MG63 (cell line): ENCODE results near the gene MAP3K6. TPM values are rescaled to one million over a fixed set of nuclear protein-coding genes. Genes with fewer than 3 reads are reported as not detected.

Experiments
- DNase-seq: peaks from one replicate; pipeline ENCODE4 v3.0.0-alpha.2; 2020
- H3K27me3 ChIP-seq: fragments of 250-450 bp; sonication (Bioruptor Pico); 2 replicates; pipeline ENCODE4 v1.5.1; 2020; ENCODE audit warnings: mild to moderate bottlenecking, moderate library complexity
- H3K36me3 ChIP-seq: fragments of 250-450 bp; sonication (Bioruptor Pico); 2 replicates; pipeline ENCODE4 v1.5.1; 2020; ENCODE audit warnings: mild to moderate bottlenecking, moderate library complexity
- H3K4me3 ChIP-seq: fragments of 250-450 bp; sonication (Bioruptor Pico); 2 replicates; pipeline ENCODE4 v1.5.1; 2020; ENCODE audit warnings: mild to moderate bottlenecking, moderate library complexity
- H3K9me3 ChIP-seq: fragments of 250-450 bp; sonication (Bioruptor Pico); 2 replicates; pipeline ENCODE4 v1.5.1; 2020; ENCODE audit warnings: mild to moderate bottlenecking, moderate library complexity
- total RNA-seq: library from RNA; depleted of rRNA; stranded (reverse); fragments of >200 nt; shearing (Covaris generic); gene quantifications from 2 replicates; pipeline ENCODE4 v1.2.3, GENCODE V29; 2014; ENCODE audit warnings: low replicate concordance

The MAP3K6 gene
- total RNA-seq, 1 experiment from 2014 or later: 26.9 TPM

- no peaks in the 10 kb centered on the region for H3K9me3 ChIP-seq
- no peak overlapping the region for H3K4me3 ChIP-seq
- no peak for DNase-seq
- no peaks in the 10 kb centered on the region; the same call in 1 of the 2 replicates for H3K36me3 ChIP-seq
- H3K27me3 ChIP-seq: no peaks in the 10 kb centered on the region
Measured at GRCh38 chr1:27350663-27351540, 15.9 kb downstream of the MAP3K6 start.

- H3K9me3 ChIP-seq: no peaks in the 10 kb centered on the region
- no peak overlapping the region for H3K4me3 ChIP-seq
- H3K27me3 ChIP-seq: no peaks in the 10 kb centered on the region
Measured at GRCh38 chr1:27349784-27350662, 16.7 kb downstream of the MAP3K6 start.

GRCh38 chr1:27348861-27349783 is 17.6 kb downstream of the MAP3K6 start:
- no peaks in the 10 kb centered on the region for H3K36me3 ChIP-seq
- DNase-seq: no peak
- H3K9me3 ChIP-seq: no peaks in the 10 kb centered on the region
- no peaks in the 10 kb centered on the region for H3K27me3 ChIP-seq
- no peak overlapping the region for H3K4me3 ChIP-seq

More at GRCh38 chr1:27349784-27350662, 16.7 kb downstream of the MAP3K6 start:
- H3K36me3 ChIP-seq: no peaks in the 10 kb centered on the region
- no peak for DNase-seq

- Histone ChIP-seq H3K36me3 (no peaks in the 10 kb centered on the region), H3K27me3 (no peaks in the 10 kb centered on the region), H3K9me3 (no peaks in the 10 kb centered on the region), H3K4me3 (no peak overlapping the region)
- no peak for DNase-seq
Measured at GRCh38 chr1:27346991-27347624, 19.7 kb downstream of the MAP3K6 start.

GRCh38 chr1:27346357-27346756 is 20.4 kb downstream of the MAP3K6 start:
- no peaks in the 10 kb centered on the region for H3K9me3 ChIP-seq
- no peak overlapping the region for H3K4me3 ChIP-seq
- H3K27me3 ChIP-seq: no peaks in the 10 kb centered on the region
- DNase-seq: no peak
- H3K36me3 ChIP-seq: no peaks in the 10 kb centered on the region

- H3K9me3 ChIP-seq: no peaks in the 10 kb centered on the region
- no peak overlapping the region for H3K4me3 ChIP-seq
- H3K36me3 ChIP-seq: no peaks in the 10 kb centered on the region
- DNase-seq: no peak
- H3K27me3 ChIP-seq: no peaks in the 10 kb centered on the region
Measured at GRCh38 chr1:27345272-27345671, 21.5 kb downstream of the MAP3K6 start.

- DNase-seq: no peak
- Histone ChIP-seq H3K36me3 (no peaks in the 10 kb centered on the region), H3K9me3 (no peaks in the 10 kb centered on the region), H3K4me3 (no peak overlapping the region), H3K27me3 (no peaks in the 10 kb centered on the region)
Measured at GRCh38 chr1:27343639-27344025, 23.1 kb downstream of the MAP3K6 start.

- Histone ChIP-seq H3K27me3 (no peaks in the 10 kb centered on the region), H3K36me3 (no peaks in the 10 kb centered on the region), H3K9me3 (no peaks in the 10 kb centered on the region), H3K4me3 (no peak overlapping the region)
- DNase-seq: no peak
Measured at GRCh38 chr1:27342778-27343638, 23.8 kb downstream of the MAP3K6 start.

GRCh38 chr1:27342391-27342777 is 24.4 kb downstream of the MAP3K6 start:
- DNase-seq: no peak

GRCh38 chr1:27341525-27342252 is 25.1 kb downstream of the MAP3K6 start, which contains the start of gene SYTL1:
TSS of gene SYTL1 (plus strand) at chr1:27342022. CDS start at chr1:27345335, 3,313 bp downstream.
- Histone ChIP-seq H3K4me3 (no peak within 1 kb of the TSS), H3K9me3 (no peaks in the 10 kb centered on the region), H3K27me3 (no peaks in the 10 kb centered on the region), H3K36me3 (no peaks in the 10 kb centered on the region)
- DNase-seq: peak; percentile 54

More at GRCh38 chr1:27342391-27342777, 24.4 kb downstream of the MAP3K6 start:
- H3K4me3 ChIP-seq: no peak overlapping the region
- no peaks in the 10 kb centered on the region for H3K27me3 ChIP-seq
- H3K9me3 ChIP-seq: no peaks in the 10 kb centered on the region
- H3K36me3 ChIP-seq: no peaks in the 10 kb centered on the region

GRCh38 chr1:27339213-27339612 is 27.5 kb downstream of the MAP3K6 start:
- Histone ChIP-seq H3K36me3 (peaks cover 8% of the 10 kb centered on the region), H3K4me3 (no peak overlapping the region), H3K27me3 (no peaks in the 10 kb centered on the region), H3K9me3 (no peaks in the 10 kb centered on the region)
- DNase-seq: no peak

- H3K27me3 ChIP-seq: no peaks in the 10 kb centered on the region
- peaks cover 12% of the 10 kb centered on the region for H3K36me3 ChIP-seq
- no peak overlapping the region for H3K4me3 ChIP-seq
- no peaks in the 10 kb centered on the region for H3K9me3 ChIP-seq
- DNase-seq: no peak
Measured at GRCh38 chr1:27338751-27339150, 28.0 kb downstream of the MAP3K6 start.

- Histone ChIP-seq H3K27me3 (no peaks in the 10 kb centered on the region), H3K36me3 (peaks cover 29% of the 10 kb centered on the region), H3K9me3 (no peaks in the 10 kb centered on the region), H3K4me3 (no peak overlapping the region)
- DNase-seq: no peak
Measured at GRCh38 chr1:27336756-27337155, 30.0 kb downstream of the MAP3K6 start.

- Histone ChIP-seq H3K36me3 (peaks cover 37% of the 10 kb centered on the region), H3K4me3 (no peak overlapping the region), H3K27me3 (no peaks in the 10 kb centered on the region), H3K9me3 (no peaks in the 10 kb centered on the region)
- DNase-seq: no peak
Measured at GRCh38 chr1:27335506-27336422, 31.0 kb downstream of the MAP3K6 start.
